ENCODE data around the gene NXPH1.

Gene NXPH1

GRCh38 chr7:8594115-8594514, 160.7 kb downstream of the NXPH1 start:
- no peak for DNase-seq (ENCODE audit: low read depth in 2 of 2)

- no peak for DNase-seq (ENCODE audit: low read depth in 2 of 2)
Measured at GRCh38 chr7:8597565-8597964, 164.2 kb downstream of the NXPH1 start.

GRCh38 chr7:8601121-8601520, 167.7 kb downstream of the NXPH1 start:
- no peak for DNase-seq (ENCODE audit: low read depth in 2 of 2)

GRCh38 chr7:8605221-8605620, 171.8 kb downstream of the NXPH1 start:
- no peak for DNase-seq (ENCODE audit: low read depth in 2 of 2)

- no peak for DNase-seq (ENCODE audit: low read depth in 2 of 2)
Measured at GRCh38 chr7:8612584-8612983, 179.2 kb downstream of the NXPH1 start.

GRCh38 chr7:8613191-8613590, 179.8 kb downstream of the NXPH1 start:
- no peak for DNase-seq (ENCODE audit: low read depth in 2 of 2)

- DNase-seq (ENCODE audit: low read depth in 2 of 2): no peak
Measured at GRCh38 chr7:8615019-8615418, 181.6 kb downstream of the NXPH1 start.

- no peak for DNase-seq (ENCODE audit: low read depth in 2 of 2)
Measured at GRCh38 chr7:8618441-8619070, 185.1 kb downstream of the NXPH1 start.

GRCh38 chr7:8620169-8620568, 186.8 kb downstream of the NXPH1 start:
- no peak for DNase-seq (ENCODE audit: low read depth in 2 of 2)

- DNase-seq (ENCODE audit: low read depth in 2 of 2): no peak
Measured at GRCh38 chr7:8625612-8626011, 192.2 kb downstream of the NXPH1 start.

GRCh38 chr7:8627325-8627724, 193.9 kb downstream of the NXPH1 start:
- no peak for DNase-seq (ENCODE audit: low read depth in 2 of 2)

GRCh38 chr7:8628656-8629055, 195.2 kb downstream of the NXPH1 start:
- DNase-seq (ENCODE audit: low read depth in 2 of 2): no peak

GRCh38 chr7:8629504-8629903, 196.1 kb downstream of the NXPH1 start:
- DNase-seq (ENCODE audit: low read depth in 2 of 2): no peak

- no peak for DNase-seq (ENCODE audit: low read depth in 2 of 2)
Measured at GRCh38 chr7:8637322-8637721, 203.9 kb downstream of the NXPH1 start.

GRCh38 chr7:8638076-8638475, 204.7 kb downstream of the NXPH1 start:
- DNase-seq (ENCODE audit: low read depth in 2 of 2): no peak

- no peak for DNase-seq (ENCODE audit: low read depth in 2 of 2)
Measured at GRCh38 chr7:8639668-8640067, 206.3 kb downstream of the NXPH1 start.

GRCh38 chr7:8640671-8641070, 207.3 kb downstream of the NXPH1 start:
- no peak for DNase-seq (ENCODE audit: low read depth in 2 of 2)

- no peak for DNase-seq (ENCODE audit: low read depth in 2 of 2)
Measured at GRCh38 chr7:8668627-8669500, 235.5 kb downstream of the NXPH1 start.

GRCh38 chr7:8669501-8669851, 236.1 kb downstream of the NXPH1 start:
- no peak for DNase-seq (ENCODE audit: low read depth in 2 of 2)

GRCh38 chr7:8684426-8684825, 251.0 kb downstream of the NXPH1 start:
- no peak for DNase-seq (ENCODE audit: low read depth in 2 of 2)

GRCh38 chr7:8699875-8700624, 266.6 kb downstream of the NXPH1 start:
- DNase-seq (ENCODE audit: low read depth in 2 of 2): no peak

GRCh38 chr7:8702807-8703206, 269.4 kb downstream of the NXPH1 start:
- no peak for DNase-seq (ENCODE audit: low read depth in 2 of 2)

GRCh38 chr7:8710124-8710523, 276.7 kb downstream of the NXPH1 start:
- no peak for DNase-seq (ENCODE audit: low read depth in 2 of 2)

Data from stimulated activated CD8-positive, alpha-beta memory T cell treated with anti-CD3 and anti-CD28 coated beads, Interleukin-2, amount 100 ng/mL, for 48 hours (primary cell).